ENCODE results near the gene OIP5. TPM values are rescaled to one million over a fixed set of nuclear protein-coding genes. Genes with fewer than 3 reads are reported as not detected.

OIP5 gene
- total and polyA plus RNA-seq, 2 of the 13 experiments (the other 11 are each of a cell fraction or from before 2014, with no cell fraction given) = 10.7 to 38.0 TPM

DNA sequence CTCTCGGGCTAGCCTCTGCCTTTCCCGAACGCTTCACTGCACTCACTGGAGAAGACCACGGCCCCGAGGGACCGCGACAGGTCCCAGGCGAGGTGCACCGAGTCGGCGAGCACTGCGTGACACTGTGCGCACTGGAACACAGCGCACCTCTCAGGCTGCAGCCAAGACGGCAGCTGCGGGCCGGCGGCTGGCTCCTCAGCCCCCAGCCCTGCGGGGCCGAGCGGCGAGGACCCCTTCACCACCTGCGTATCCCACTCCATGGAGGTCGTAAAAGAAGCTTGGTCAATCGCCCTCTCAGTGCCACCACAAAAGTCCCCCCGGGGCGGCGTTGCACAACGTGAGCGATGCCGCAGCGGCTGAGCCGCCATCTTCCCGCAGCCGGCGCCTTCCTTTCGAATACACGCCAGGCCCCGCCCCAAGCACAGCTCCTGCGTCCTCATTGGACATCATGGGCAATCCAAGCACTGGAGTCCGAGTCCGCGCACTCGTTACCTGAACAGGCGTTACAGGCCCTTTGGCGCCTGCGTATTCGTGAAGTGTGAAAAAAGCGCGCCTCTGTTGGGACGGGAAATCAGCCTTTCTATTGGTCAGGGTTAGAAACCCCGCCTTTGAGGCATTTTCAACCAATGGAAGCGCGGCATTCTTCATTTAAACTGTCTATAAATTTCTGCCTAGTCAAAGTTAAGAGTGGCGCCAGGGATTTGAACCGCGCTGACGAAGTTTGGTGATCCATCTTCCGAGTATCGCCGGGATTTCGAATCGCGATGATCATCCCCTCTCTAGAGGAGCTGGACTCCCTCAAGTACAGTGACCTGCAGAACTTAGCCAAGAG, at the start of gene OIP5, which contains the start of gene NUSAP1 (continued):
- TF ChIP-seq, protein P1, sequence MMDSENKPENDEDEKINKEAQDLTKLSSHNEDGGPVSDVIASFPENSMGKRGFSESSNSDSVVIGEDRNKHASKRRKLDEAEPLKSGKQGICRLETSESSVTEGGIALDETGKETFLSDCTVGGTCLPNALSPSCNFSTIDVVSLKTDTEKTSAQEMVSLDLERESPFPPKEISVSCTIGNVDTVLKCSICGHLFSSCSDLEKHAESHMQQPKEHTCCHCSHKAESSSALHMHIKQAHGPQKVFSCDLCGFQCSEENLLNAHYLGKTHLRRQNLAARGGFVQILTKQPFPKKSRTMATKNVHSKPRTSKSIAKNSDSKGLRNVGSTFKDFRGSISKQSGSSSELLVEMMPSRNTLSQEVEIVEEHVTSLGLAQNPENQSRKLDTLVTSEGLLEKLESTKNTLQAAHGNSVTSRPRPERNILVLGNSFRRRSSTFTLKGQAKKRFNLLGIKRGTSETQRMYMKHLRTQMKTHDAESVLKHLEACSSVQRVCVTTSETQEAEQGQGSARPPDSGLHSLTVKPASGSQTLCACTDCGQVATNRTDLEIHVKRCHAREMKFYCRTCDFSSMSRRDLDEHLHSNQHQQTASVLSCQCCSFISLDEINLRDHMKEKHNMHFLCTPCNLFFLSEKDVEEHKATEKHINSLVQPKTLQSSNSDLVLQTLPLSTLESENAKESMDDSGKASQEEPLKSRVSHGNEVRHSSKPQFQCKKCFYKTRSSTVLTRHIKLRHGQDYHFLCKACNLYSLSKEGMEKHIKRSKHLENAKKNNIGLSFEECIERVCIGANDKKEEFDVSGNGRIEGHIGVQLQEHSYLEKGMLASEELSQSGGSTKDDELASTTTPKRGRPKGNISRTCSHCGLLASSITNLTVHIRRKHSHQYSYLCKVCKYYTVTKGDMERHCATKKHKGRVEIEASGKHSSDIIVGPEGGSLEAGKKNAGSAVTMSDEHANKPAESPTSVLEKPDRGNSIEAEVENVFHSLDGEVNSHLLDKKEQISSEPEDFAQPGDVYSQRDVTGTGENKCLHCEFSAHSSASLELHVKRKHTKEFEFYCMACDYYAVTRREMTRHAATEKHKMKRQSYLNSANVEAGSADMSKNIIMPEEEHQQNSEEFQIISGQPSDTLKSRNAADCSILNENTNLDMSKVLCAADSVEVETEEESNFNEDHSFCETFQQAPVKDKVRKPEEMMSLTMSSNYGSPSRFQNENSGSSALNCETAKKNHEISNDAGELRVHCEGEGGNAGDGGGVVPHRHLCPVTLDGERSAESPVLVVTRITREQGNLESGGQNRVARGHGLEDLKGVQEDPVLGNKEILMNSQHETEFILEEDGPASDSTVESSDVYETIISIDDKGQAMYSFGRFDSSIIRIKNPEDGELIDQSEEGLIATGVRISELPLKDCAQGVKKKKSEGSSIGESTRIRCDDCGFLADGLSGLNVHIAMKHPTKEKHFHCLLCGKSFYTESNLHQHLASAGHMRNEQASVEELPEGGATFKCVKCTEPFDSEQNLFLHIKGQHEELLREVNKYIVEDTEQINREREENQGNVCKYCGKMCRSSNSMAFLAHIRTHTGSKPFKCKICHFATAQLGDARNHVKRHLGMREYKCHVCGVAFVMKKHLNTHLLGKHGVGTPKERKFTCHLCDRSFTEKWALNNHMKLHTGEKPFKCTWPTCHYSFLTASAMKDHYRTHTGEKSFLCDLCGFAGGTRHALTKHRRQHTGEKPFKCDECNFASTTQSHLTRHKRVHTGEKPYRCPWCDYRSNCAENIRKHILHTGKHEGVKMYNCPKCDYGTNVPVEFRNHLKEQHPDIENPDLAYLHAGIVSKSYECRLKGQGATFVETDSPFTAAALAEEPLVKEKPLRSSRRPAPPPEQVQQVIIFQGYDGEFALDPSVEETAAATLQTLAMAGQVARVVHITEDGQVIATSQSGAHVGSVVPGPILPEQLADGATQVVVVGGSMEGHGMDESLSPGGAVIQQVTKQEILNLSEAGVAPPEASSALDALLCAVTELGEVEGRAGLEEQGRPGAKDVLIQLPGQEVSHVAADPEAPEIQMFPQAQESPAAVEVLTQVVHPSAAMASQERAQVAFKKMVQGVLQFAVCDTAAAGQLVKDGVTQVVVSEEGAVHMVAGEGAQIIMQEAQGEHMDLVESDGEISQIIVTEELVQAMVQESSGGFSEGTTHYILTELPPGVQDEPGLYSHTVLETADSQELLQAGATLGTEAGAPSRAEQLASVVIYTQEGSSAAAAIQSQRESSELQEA (CRISPR knock-in tag; IDR thresholded peaks at IDR 0.05; ENCODE audit: not compliant biosample characterization) = no peak
- TF ChIP-seq, protein P2, sequence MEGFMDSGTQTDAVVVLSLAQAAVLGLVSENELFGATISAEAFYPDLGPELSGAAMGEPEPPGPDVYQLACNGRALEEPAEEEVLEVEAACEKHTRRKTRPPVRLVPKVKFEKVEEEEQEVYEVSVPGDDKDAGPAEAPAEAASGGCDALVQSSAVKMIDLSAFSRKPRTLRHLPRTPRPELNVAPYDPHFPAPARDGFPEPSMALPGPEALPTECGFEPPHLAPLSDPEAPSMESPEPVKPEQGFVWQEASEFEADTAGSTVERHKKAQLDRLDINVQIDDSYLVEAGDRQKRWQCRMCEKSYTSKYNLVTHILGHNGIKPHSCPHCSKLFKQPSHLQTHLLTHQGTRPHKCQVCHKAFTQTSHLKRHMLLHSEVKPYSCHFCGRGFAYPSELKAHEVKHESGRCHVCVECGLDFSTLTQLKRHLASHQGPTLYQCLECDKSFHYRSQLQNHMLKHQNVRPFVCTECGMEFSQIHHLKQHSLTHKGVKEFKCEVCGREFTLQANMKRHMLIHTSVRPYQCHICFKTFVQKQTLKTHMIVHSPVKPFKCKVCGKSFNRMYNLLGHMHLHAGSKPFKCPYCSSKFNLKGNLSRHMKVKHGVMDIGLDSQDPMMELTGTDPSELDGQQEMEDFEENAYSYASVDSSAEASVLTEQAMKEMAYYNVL (CRISPR knock-in tag; IDR thresholded peaks at IDR 0.05; ENCODE audit: borderline replicate concordance) = no peak
- TF ChIP-seq, protein P3, sequence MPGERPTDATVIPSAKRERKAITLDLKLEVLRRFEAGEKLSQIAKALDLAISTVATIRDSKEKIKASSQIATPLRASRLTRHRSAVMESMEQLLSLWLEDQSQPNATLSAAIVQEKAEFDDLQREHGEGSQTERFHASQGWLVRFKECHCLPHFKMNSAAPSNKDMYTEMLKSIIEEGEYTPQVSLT (CRISPR knock-in tag; IDR thresholded peaks at IDR 0.05; ENCODE audit: borderline replicate concordance, low read depth) = no peak
- peak; percentile 87 for TF ChIP-seq NFYC (CRISPR knock-in tag; IDR thresholded peaks at IDR 0.05)
- TF ChIP-seq, protein P4, sequence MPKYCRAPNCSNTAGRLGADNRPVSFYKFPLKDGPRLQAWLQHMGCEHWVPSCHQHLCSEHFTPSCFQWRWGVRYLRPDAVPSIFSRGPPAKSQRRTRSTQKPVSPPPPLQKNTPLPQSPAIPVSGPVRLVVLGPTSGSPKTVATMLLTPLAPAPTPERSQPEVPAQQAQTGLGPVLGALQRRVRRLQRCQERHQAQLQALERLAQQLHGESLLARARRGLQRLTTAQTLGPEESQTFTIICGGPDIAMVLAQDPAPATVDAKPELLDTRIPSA (CRISPR knock-in tag; IDR thresholded peaks at IDR 0.05; ENCODE audit: borderline replicate concordance) = no peak; the same call in 1 of the 2 replicates
- TF ChIP-seq TBX3 (IDR thresholded peaks at IDR 0.05; ENCODE audit: borderline replicate concordance) = peak; percentile 65; the same call in 1 of the 2 replicates
- no peak for TF ChIP-seq ZFP36L2 (CRISPR knock-in tag; IDR thresholded peaks at IDR 0.05)
- 0 out of 2 replicates have a peak, but pooled peaks have one; percentile 30 for TF ChIP-seq ZSCAN12 (CRISPR knock-in tag; IDR thresholded peaks at IDR 0.05)
- TF ChIP-seq KLF6 (CRISPR knock-in tag; IDR thresholded peaks at IDR 0.05) = no peak
- no peak for TF ChIP-seq ZEB1 (IDR thresholded peaks at IDR 0.05; ENCODE audit: insufficient replicate concordance, low read depth)
